Measurements from ENCODE around the gene PRAMEF12. TPM values are rescaled to one million over a fixed set of nuclear protein-coding genes. Genes with fewer than 3 reads are reported as not detected.

PRAMEF12 gene
- total RNA-seq, 4 donors from 2014 or later, result not detected

DNA sequence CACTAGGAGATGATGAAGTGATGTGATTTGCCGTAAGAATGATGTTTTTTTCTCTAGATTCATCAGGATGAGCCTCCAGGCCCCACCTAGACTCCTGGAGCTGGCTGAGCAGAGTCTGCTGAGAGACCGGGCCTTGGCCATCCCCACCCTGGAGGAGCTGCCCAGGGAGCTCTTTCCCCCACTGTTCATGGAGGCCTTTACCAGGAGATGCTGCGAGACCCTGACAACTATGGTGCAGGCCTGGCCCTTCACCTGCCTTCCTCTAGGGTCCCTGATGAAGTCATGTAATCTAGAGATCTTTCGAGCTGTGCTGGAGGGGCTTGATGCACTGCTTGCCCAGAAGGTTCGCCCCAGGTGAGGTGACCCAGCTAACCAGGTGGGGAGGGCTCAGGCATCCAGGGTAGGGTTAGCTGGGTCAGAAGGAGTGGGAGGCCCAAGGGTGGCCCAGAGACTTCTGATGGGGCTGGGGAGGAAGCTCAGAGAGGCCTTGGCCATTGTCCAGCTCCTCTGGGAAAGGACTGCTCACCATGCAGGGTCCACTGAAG lies 1.3 kb downstream of the PRAMEF12 start:
- H3K27me3 ChIP-seq, result peaks cover 13% of the 10 kb centered on the region
- no peak for TF ChIP-seq POLR2A (IDR thresholded peaks at IDR 0.05)
- no peak for TF ChIP-seq POLR2AphosphoS5 (IDR thresholded peaks at IDR 0.05)
- TF ChIP-seq EP300 (IDR thresholded peaks at IDR 0.05; ENCODE audit: low read depth), result no peak
- TF ChIP-seq, protein P1, sequence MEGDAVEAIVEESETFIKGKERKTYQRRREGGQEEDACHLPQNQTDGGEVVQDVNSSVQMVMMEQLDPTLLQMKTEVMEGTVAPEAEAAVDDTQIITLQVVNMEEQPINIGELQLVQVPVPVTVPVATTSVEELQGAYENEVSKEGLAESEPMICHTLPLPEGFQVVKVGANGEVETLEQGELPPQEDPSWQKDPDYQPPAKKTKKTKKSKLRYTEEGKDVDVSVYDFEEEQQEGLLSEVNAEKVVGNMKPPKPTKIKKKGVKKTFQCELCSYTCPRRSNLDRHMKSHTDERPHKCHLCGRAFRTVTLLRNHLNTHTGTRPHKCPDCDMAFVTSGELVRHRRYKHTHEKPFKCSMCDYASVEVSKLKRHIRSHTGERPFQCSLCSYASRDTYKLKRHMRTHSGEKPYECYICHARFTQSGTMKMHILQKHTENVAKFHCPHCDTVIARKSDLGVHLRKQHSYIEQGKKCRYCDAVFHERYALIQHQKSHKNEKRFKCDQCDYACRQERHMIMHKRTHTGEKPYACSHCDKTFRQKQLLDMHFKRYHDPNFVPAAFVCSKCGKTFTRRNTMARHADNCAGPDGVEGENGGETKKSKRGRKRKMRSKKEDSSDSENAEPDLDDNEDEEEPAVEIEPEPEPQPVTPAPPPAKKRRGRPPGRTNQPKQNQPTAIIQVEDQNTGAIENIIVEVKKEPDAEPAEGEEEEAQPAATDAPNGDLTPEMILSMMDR (IDR thresholded peaks at IDR 0.05), result no peak
- in situ Hi-C loops (cut with MboI; ENCODE audit: low pct_ligation_motif_present in 1 of 4, low pct_unique_long_range_greater_than_20kb in 1 of 4, low sequenced_read_pairs in 3 of 4), result no loop called here
- no peaks in the 10 kb centered on the region for H3K36me3 ChIP-seq
- intact Hi-C loops (cut with DNase I; ENCODE audit: low total_unique reads), result no loop called here
- H3K27ac ChIP-seq, result no peak overlapping the region
- no peak overlapping the region for H3K4me3 ChIP-seq
- 85% methylated on average over 5 of the region's 5 CpGs; no CpG with 5 or more reads in 1 of the 2 donors for WGBS, 2 donors (ENCODE audit: low coverage in 1 of 2)
- no peak for DNase-seq
- no peaks in the 10 kb centered on the region for H3K9me3 ChIP-seq
- no peaks in the 10 kb centered on the region for H3K4me1 ChIP-seq

DNA sequence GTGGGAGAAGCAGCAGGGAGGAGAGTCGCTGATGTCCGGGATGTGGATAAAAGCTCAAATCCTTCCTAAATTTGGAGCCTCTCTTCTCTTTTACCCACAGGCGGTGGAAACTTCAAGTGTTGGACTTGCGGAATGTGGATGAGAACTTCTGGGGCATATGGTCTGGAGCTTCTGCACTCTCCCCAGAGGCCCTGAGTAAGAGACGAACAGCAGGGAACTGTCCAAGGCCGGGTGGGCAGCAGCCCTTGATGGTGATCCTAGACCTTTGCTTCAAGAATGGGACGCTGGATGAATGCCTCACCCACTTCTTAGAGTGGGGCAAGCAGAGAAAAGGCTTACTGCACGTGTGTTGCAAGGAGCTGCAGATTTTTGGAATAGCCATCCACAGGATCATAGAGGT lies 1.9 kb downstream of the PRAMEF12 start:
- WGBS, 2 donors (ENCODE audit: low coverage in 1 of 2), result 79 to 83% methylated on average over 8 of the region's 8 CpGs
- no peak for DNase-seq
- TF ChIP-seq POLR2AphosphoS5 (IDR thresholded peaks at IDR 0.05) (no peak), EP300 (IDR thresholded peaks at IDR 0.05; ENCODE audit: low read depth) (no peak), POLR2A (IDR thresholded peaks at IDR 0.05) (no peak)
- TF ChIP-seq, protein P1 (IDR thresholded peaks at IDR 0.05), result no peak
- H3K27me3 ChIP-seq, result peaks cover 8% of the 10 kb centered on the region
- H3K4me3 ChIP-seq, result no peak overlapping the region
- in situ Hi-C loops (cut with MboI; ENCODE audit: low pct_ligation_motif_present in 1 of 4, low pct_unique_long_range_greater_than_20kb in 1 of 4, low sequenced_read_pairs in 3 of 4), result no loop called here
- H3K4me1 ChIP-seq, result no peaks in the 10 kb centered on the region
- H3K9me3 ChIP-seq, result no peaks in the 10 kb centered on the region
- no peaks in the 10 kb centered on the region for H3K36me3 ChIP-seq
- intact Hi-C loops (cut with DNase I; ENCODE audit: low total_unique reads), result no loop called here
- no peak overlapping the region for H3K27ac ChIP-seq

DNA sequence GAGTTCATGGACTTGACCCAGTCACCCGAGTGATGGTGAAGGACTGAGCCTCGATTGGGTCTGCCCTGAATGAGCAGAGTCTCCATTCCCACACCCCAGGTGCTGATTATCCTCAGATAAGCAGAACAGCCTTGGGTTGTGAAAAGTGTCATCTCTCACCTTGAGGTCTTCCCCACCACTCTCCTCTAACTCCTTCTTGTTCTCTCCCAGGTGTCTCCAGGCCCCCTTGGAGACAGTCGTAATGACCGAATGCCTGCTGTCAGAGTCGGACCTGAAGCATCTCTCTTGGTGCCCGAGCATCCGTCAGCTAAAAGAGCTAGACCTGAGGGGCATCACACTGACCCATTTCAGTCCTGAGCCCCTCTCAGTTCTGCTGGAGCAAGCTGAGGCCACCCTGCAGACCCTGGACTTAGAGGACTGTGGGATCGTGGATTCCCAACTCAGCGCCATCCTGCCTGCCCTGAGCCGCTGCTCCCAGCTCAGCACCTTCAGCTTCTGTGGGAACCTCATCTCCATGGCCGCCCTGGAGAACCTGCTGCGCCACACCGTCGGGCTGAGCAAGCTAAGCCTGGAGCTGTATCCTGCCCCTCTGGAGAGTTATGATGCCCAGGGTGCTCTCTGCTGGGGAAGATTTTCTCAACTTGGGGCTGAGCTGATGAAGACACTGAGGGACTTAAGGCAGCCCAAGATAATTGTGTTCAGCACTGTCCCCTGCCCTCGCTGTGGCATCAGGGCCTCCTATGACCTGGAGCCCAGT lies 3.4 kb downstream of the PRAMEF12 start:
- H3K4me1 ChIP-seq, result no peaks in the 10 kb centered on the region
- in situ Hi-C loops (cut with MboI; ENCODE audit: low pct_ligation_motif_present in 1 of 4, low pct_unique_long_range_greater_than_20kb in 1 of 4, low sequenced_read_pairs in 3 of 4), result no loop called here
- WGBS, 2 donors (ENCODE audit: low coverage in 1 of 2), result 47 to 80% methylated on average over 3 to 12 of the region's 15 CpGs
- H3K36me3 ChIP-seq, result no peaks in the 10 kb centered on the region
- DNase-seq, result no peak
- TF ChIP-seq POLR2A (IDR thresholded peaks at IDR 0.05), result no peak
- TF ChIP-seq POLR2AphosphoS5 (IDR thresholded peaks at IDR 0.05), result no peak
- TF ChIP-seq, protein P1 (IDR thresholded peaks at IDR 0.05), result no peak
- no peak for TF ChIP-seq EP300 (IDR thresholded peaks at IDR 0.05; ENCODE audit: low read depth)
- intact Hi-C loops (cut with DNase I; ENCODE audit: low total_unique reads), result no loop called here
- no peaks in the 10 kb centered on the region for H3K27me3 ChIP-seq
- no peak overlapping the region for H3K4me3 ChIP-seq
- H3K27ac ChIP-seq, result no peak overlapping the region
- no peaks in the 10 kb centered on the region for H3K9me3 ChIP-seq

DNA sequence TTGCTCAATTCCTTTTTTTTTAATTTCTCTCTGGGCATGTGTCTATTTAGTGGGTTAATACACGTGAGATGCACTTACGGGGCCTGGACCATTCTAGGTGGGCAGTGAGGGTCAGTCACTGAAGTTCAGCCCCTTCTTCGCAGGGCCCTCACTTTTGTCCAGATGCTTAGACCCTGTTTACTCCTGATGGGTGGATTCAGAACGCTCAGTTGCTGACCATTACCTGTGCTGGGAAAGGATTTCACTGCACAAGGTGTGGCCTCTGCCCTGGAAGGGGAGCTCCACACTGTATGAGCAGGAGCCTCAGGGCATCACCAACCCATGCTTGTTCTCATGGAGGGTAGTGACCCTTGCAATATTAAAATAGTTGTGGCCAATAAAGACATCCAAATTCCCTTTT lies 4.5 kb downstream of the PRAMEF12 start:
- no peak for DNase-seq
- Histone ChIP-seq H3K4me3 (no peak overlapping the region), H3K27ac (no peak overlapping the region), H3K9me3 (no peaks in the 10 kb centered on the region), H3K27me3 (no peaks in the 10 kb centered on the region), H3K36me3 (no peaks in the 10 kb centered on the region), H3K4me1 (no peaks in the 10 kb centered on the region)
- 33 to 68% methylated on average over 1 to 4 of the region's 4 CpGs for WGBS, 2 donors (ENCODE audit: low coverage in 1 of 2)
- TF ChIP-seq POLR2A (IDR thresholded peaks at IDR 0.05), result no peak
- TF ChIP-seq, protein P1 (IDR thresholded peaks at IDR 0.05), result no peak
- TF ChIP-seq EP300 (IDR thresholded peaks at IDR 0.05; ENCODE audit: low read depth), result no peak
- in situ Hi-C loops (cut with MboI; ENCODE audit: low pct_ligation_motif_present in 1 of 4, low pct_unique_long_range_greater_than_20kb in 1 of 4, low sequenced_read_pairs in 3 of 4) (no loop called here), intact Hi-C loops (cut with DNase I; ENCODE audit: low total_unique reads) (no loop called here)

Data from transverse colon (tissue), 4 donors.